Activated CD4-positive, alpha-beta T cell treated with anti-CD3 and anti-CD28 coated beads, Interleukin-2, Interleukin-4, amounts not matched to agents 100 ng/mL and 50 ng/mL, durations not matched to agents 16 hours and 8 hours (primary cell): Measurements from ENCODE around the gene GPR4.

Source experiments
- DNase-seq: peaks from one replicate; pipeline ENCODE4 v3.0.0-alpha.2; 2020; ENCODE audit warnings: low spot score

GPR4 gene

DNA sequence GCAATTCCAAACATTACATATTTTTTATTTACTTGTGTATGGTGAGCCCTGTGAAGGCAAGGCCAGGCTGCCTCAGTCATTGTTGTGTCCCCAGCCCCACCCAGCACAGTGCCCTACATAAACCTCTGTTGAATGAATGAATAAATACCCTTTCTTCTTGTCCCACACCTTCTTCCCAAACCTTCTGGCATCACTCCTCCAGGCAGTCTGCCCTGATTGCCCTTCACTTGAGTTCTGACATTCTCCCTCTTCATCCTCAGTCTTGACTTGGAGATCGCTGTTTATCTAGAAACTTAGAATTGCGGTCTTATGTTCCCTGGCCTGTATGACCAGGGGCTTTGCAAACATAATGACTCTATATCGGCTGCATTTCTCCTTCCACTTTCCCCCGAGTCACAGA, 12.2 kb downstream of the GPR4 start:
- DNase-seq = no peak

DNA sequence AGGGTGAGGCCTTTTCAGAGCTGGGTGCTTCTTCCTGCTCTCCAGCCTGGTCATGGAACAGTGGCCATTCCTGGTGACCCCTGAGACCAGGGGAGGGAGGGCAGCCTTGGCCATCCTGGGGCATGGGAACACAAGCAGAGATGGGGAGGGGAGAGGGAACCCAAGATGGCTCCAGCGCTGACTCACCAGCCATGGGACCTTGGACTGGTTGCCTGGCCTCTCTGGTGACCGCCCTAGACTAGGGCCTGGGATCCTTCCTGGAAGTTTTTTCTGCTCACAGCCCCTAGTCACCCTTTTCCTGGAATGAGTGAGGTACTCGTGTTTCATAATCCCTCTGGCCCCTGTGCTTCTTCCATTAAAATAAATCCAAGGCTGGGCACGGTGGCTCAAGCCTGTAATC, 14.1 kb downstream of the GPR4 start:
- no peak for DNase-seq

DNA sequence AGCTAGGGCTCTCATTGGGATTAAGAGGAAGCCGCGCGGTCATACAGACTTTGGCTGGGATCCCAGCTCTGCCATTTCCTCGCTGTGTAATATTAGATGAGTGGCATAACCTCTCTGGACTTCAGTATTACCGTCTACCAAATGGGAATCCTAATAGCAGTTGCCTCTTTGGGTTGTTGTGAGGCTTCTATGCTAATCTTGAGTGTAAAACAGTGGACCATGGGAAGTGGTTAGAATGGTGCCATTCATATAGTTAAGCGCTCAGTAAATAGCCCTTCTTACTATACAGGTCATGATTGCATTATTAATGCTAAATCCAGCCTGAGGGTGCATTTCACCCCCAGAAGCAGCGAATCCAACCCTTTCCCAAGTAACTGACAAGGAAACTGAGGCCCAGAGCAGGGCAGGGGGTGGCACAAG, 16.8 kb downstream of the GPR4 start:
- DNase-seq = no peak

DNA sequence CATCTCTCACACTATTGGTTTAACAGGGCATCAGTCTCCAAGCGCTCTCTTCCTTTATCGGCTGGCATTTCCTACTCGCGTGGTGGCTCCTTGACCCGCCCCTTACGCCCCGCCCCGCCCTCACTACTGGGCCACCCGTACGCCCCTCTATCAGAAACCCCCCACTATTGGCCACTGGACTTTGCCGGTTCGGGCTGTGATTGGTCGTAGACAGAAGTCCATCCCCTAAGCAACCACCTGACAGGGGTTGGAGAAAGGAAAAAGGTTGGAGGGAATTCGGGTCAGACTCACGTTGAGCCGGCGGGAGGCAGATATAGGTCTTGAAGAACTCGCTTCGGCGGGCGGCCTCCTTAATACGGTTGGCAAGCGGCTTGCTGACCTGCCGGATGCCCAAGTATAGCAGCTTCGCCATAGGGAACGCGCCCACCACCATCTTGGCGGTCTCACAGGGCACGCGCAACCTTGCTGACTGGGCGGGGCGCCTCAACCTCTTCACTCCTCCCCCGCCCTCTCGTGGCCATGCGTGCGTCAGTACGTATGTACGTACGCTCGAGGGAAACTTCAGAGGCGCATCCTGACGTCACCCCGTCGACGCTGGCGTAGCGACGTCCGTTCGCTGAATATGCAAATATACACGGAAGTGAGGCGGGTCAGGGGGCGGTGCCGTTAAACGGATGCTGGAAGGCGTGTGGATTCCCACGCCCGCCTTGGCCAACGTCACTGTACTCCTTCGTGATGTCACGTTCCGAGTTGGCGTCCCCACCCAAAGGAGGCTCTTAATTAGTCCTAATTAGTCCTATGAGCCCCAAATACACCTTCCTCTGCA, 17.5 kb downstream of the GPR4 start, which contains the start of gene OPA3:
Gene OPA3, minus strand, starts transcription at position 471 of the 826 bp plus-strand sequence. Its CDS starts 38 bp downstream, at position 433.
- peak; percentile 99 for DNase-seq

DNA sequence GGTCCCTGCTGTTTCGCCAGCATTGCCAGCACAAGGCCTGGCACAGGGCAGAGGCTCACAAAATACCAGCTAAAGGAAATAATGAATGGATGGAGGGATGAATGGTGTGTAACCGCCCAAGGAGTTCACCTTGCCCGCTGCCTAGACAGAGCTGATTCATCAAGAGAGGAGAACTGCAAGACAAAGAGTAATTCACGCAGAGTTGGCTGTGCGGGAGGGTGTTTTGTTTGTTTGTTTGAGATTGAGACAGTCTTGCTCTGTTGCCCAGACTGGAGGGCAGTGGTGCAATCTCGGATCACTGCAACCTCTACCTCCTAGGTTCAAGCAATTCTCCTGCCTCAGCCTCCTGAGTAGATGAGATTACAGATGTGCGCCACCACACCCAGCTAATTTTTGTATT, 20.4 kb downstream of the GPR4 start:
- no peak for DNase-seq

DNA sequence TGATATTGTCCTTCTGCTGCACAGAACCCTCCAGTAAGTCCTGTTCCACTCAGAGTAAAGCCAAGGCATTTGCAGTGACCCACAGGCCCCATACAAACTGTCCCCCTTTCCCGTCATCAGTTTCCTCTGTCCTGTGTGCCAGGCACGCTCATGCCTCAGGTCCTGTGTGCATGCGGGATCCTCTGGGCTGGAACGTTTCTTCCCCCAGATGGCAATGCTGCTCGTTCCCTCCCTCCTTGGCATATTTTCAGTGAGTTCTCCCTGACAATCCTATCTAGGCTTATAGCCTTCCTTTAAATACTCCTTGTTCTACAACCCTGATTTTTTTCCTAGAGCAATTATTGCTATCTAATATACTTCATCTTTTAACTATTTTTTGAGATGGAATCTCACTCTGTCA, 23.2 kb downstream of the GPR4 start:
- no peak for DNase-seq

DNA sequence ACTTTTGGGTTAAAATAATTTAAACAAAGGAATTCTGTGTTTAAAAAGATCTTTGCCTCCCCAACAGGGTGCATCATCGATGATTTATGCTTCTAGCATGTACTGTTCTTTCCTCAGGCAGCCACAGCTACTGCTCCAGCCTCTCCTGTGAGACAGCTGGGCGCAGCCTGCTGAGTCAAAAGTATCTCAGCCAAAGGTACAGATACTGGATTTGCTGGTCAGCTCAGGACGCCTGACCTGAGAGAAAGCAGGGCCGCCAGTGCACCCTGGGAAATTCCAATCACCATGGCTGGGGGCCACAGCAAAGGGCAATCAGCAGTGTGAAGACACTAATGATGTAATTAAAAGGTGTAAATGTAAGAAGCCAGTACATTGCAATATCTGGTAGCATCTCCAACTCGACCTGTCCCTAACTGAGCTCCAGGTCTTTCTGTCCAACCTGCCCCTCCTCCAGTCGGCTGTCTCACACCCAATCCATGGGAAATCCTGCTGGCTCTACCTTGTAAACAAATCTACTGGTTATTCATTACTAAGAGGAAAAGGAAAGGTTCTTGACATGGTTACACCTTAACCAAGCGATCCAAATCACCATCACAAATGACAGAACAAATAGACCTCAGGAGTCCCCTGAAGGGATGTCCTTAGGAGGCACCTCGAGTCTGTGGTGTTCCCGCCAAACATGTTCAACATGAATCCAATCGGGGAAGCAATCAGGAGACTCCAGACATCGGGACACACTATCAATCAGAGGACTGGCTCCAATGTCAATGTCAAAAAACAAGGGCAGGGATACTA, 24.7 kb downstream of the GPR4 start:
- no peak for DNase-seq

DNA sequence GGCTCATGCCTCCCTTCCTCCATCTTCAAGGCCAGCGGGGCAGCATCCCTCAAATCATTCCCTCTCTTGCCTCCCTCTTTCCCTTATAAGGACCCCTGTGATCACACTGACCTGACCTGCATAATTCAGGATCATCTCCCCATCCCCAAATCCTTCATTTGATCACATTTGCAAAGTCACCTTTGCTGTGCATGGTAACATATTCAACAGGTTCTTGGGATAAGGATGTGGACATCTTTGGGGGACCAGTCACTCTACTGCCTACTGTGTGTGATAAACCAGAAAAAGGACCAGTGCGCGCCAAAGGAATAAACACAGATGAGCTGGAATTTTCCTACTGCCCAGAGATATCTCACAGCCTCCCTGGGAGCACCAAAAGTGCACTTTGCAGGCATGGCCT, 25.3 kb downstream of the GPR4 start:
- no peak for DNase-seq

DNA sequence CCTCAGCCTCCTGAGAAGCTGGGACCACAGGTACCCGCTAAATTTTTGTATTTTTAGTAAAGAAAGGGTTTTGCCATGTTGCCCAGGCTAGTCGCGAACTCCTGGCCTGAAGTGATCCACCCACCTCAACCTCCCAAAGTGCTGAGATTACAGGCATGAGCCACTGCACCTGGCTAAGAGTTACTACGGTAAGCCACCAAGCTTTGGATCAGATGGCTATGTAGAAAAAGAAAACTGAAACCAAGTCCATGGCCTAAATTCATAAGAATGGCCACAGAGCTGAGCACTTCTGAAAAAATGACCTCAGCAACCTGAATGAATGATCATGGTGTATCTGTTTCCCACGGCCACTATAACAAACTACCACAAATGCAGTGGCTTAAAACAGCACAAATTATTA, 26.8 kb downstream of the GPR4 start:
- DNase-seq = no peak

DNA sequence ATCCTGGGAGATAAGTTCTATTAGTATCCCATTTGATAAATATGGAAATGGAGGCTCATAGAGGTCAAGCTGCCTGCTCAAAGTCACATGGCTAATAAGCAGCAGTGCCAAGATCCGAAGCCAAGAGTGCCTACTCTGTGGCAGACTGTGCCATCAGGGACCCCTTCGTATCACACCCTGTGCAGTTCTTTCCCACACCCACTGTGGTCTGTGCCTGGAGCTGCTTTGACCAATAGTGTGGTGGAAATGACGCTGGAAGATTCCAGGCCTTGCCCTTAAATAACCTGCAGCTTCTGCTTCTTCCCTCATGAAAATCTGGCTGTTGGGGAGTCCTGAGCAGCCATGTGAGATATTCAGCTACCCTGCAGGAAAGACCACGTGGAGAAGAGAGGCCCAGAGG, 27.5 kb downstream of the GPR4 start:
- no peak for DNase-seq

DNA sequence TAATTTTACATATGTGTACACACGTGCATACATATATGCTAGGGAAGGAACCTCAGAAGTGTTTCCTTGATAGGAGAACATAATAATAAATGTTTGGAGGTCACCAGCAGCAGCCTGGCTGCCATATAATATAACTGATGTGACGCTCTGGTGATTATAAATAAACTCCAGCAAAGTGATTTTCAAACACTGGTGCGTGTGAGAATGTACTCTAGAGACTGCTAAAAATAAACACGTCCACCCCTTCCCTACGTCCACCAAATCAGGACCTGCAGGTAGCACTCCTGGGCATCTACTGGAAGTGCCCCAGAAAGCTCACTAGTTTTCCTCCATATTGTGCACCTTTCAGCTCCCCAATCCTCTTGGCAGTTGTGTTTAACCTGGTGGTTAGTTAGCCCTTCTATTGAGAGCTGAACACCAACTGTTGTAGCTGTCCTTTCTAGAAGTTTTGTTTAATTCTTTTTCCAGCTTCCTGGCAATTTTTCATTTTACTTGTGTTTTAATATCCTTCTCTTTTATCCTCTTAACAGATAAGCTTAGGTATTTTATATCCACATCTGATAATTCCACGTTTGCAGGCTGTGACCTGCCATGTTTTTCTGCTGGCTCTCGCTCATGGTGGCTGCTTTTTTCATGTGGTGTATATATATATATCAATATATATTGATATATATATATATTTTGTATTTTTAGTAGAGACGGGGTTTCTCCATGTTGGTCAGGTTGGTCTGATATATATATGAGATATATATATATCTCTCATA, 30.4 kb downstream of the GPR4 start:
- DNase-seq = no peak

DNA sequence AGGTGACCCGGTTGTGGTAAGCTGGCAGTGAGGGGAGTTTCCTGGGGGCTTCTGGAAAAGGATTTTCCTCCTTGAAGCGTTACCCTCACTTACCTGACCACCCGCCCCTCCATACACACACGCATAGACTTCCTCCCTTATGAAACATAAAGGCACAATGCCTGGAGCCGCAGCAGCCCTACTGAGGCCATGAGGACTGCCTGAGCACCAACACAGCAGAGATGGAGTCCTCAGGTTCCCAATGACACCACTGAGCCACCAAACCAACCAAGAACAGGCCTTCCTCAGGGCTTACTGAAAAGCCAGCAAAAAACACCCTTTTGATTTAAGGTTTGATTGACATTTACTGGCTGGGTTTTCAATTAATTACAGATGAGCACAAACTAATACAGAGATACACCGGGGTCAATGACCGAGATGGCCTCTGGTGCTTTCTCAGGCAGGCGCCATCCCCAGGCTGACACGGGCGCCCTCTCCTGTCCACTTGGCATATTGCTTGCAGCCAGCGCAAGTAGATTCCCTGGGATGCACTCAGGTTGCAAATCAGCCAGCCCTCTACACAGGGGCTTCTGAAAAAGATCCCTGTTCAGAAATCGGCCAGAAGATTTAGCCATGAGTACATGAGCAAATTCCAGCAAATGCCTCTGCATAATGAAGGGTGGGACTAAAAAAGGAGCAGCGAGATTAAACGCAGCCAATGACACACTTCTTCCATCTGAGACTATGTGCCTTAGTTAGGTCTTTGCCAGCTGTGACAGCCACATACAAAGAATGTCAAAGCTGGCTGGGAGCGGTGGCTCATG, 32.2 kb downstream of the GPR4 start:
- peak; percentile 57 for DNase-seq

DNA sequence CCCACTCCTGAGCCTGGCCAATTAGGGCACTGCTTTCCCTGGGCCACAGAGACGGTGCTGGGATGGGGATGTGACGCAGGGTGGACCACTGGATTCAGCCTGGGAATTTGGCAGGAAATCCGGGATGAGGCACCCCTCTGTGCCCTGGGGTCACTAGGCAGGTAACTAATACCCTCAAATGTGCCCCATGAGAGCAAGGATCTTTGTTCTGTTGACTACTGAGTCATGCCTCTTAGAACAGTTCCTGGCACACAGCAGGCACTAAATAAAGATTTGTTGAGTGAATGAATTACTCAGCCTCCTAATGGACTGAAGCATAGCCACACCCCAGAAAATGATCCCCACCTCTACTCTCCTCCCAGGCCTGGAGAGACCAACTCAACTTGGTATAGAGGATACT, 33.3 kb downstream of the GPR4 start:
- no peak for DNase-seq

DNA sequence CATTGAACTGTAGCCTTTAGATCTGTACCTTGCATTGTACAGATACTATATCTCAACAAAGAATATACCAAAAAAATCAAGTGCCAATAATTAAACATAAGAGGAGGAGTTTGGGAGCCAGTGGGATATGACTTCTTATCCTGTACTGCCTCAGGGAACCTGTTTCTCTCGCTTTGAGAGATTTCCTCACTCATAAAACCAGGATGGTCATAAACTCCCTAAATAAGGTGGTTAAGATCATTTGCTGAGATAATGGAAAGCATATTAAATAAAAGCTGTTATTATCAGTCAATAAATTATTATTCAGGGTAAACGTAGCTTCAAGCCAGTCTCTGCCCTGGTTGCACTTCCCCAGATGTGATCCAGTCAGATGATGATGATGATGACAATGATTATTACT, 34.4 kb downstream of the GPR4 start:
- no peak for DNase-seq

DNA sequence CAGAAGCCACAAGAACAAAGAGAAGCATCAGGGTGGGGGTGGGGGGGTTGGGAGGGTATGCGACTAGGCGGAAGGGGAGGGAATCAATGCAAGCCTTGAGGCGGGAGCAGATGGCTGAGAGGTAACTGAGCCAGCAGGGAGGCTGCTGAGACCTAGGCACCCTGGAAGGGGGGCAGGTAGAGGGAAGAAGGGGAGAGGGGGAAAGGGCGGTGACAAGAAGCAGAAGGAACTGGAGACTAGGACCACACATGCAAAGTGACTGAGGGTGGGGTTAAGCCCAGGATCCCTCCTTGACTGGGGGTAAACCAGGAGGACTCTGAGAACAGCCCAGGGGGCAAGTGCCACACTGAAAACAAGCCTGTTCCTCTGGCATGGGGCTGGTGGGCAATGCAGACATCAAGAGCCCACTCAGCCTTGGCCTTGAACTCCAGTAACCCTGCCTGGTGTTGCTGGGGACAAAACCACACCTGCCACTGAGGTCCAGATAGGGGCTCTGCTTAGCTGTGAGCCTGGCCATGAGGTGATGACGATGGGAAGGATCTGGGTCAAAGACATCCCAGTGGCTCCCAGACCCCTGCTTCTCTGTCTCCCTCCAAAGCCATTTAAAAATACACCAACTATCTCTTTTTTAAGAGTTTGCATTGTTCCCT, 37.8 kb downstream of the GPR4 start:
- no peak for DNase-seq

DNA sequence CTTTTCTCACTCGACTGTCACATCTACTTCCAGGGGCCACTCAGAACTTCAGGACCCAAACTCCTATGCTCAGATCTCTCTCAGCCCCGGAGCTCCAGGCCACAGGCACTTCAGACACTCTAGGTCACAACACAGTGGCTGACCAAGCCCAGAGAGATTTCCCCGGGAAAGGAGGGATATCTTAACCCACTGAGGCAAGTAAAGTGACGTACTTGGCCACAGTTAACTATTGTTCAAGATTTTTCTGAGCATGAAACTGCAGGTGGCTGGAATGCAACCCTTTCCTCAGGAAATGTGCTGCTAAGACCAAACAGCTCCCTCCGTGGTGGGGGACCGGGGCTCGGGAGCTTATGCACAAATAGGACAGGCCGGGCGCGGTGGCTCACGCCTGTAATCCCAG, 41.3 kb downstream of the GPR4 start:
- no peak for DNase-seq

DNA sequence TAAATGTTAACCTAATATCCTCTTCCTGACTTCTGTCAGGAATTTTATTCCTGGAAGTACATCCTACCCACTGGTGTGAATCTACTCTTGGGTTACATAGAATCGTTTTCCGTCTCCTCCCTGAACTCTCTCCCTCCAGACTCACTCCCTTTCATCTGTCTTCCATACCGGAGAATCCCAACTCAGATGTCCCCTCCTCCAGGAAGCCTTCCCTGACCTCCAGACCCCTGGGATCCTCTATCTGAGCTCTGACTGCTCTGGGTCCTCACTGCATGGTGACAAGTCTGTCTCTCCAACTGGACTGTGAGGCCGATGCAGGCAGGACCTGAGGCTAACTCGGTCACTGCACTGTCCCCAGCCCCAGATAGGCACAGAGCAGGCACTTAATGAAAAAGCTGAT, 42.0 kb downstream of the GPR4 start:
- DNase-seq = no peak

DNA sequence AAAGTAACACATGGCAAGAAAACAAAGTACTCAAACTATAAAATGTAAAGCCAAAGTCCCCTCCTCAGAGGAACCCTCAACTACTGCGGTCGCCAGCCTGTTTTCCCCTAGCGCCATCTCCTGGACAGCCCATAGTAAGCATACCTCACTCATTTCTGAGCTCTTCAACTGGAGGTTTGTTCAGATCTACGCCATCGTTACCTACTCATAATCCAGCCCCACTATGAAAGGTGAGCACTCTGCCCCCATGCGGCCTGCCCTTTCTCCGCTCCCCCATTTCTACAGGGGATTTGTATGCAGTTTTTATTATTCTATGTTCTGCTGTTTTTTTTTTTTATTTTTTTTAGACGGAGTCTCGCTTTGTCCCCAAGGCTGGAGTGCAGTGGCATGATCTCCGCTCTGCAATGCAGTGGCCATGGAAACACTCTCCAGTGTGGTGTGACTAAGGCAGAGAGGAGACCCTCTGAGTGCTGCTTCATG, 43.6 kb downstream of the GPR4 start:
- peak; percentile 75 for DNase-seq

DNA sequence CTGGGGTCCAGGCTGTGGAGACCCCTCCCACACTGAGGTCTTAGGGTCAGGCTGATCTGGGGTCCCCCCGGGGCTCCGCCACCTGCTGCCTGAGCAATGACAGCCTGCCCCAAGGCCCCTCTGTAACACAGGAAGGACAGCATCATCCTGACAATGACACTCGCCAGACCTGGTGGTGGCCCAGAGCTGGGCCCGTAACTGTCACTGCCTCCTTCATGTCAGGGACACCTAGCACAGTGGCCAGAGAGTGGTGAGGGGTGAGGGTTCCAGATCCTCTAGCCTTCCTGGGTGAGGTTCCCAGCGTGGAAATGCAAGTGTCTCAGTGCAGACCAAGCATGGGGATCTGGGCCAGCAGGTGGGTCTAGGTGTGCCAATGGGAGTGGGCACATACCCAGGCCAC, 45.2 kb downstream of the GPR4 start:
- DNase-seq = no peak

DNA sequence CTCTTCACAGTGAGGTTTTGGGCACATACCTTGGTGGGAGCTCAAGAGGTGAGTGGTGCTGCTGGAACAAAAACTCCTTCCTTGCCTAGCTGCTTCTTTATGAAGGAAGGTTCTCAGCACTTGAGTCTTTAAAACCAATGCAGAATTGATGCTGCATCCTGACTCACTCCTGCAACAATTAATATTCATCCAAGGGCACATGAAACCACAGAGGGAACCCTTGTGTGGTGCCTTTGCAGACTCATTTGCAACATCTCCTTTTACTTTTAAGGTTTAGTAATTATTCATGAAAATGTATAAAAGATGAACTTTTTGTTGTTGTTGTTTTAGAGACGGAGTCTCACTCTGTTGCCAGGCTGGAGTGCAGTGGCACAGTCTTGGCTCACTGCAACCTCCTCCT, 47.5 kb downstream of the GPR4 start:
- no peak for DNase-seq

DNA sequence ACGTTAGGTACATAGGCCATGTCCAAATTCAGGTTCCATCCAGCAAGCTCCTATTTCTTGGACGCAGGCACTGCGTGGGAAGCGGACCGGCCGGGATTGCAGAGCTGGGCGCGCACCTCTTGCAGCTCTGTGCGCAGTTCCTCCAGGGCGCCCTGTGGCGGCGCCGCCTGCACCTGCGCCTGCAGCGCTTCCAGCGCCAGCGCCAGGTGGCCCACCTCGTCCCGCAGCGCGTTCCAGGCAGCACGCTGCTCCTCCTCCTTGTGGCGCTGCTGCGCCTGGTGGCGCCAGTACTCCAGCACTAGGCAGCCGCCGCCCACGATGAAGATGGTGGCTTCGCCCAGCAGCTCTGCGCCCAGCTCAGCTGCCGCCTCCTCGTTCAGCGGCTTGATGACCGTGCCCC, 48.5 kb downstream of the GPR4 start:
- no peak for DNase-seq
